Stimulated activated CD4-positive, alpha-beta T cell treated with anti-CD3 and anti-CD28 coated beads, Interleukin-1b, Interleukin-23, amount 100 ng/mL, for 24 hours (primary cell): ENCODE results near the gene THOC5.
"Not testable (repeated sequence)": the region's sequence is repeated elsewhere in the genome, so short reads cannot be mapped to it uniquely, and the experiment has no call there.

Experiments
- DNase-seq, 4 experiments: peaks; one replicate each; pipeline ENCODE4 v3.0.0-alpha.2; 2020; ENCODE audit warnings: low read depth in 4 of 4, low spot score in 1 of 4

The THOC5 gene

GRCh38 chr22:29511126-29511862 lies 42.3 kb downstream of the THOC5 start:
- no peak for DNase-seq

GRCh38 chr22:29510542-29510941 lies 43.0 kb downstream of the THOC5 start:
- no peak for DNase-seq

GRCh38 chr22:29509815-29510214 lies 43.7 kb downstream of the THOC5 start:
- no peak for DNase-seq

GRCh38 chr22:29509298-29509697 lies 44.3 kb downstream of the THOC5 start:
- DNase-seq: no peak

GRCh38 chr22:29503811-29504372 lies 49.7 kb downstream of the THOC5 start:
- DNase-seq: no peak

- no peak for DNase-seq
Measured at GRCh38 chr22:29499852-29500251, 53.7 kb downstream of the THOC5 start.

- DNase-seq: no peak
Measured at GRCh38 chr22:29493636-29494035, 59.9 kb downstream of the THOC5 start.

GRCh38 chr22:29491012-29491411 lies 62.5 kb downstream of the THOC5 start:
- DNase-seq: no peak

- DNase-seq: not testable (repeated sequence)
Measured at GRCh38 chr22:29489127-29489780, 64.3 kb downstream of the THOC5 start.

GRCh38 chr22:29487426-29487986 lies 66.1 kb downstream of the THOC5 start:
- no peak for DNase-seq

GRCh38 chr22:29485448-29485847 lies 68.1 kb downstream of the THOC5 start:
- no peak for DNase-seq

GRCh38 chr22:29484642-29485041 lies 68.9 kb downstream of the THOC5 start:
- no peak for DNase-seq

- no peak for DNase-seq
Measured at GRCh38 chr22:29483254-29483653, 70.3 kb downstream of the THOC5 start.

GRCh38 chr22:29482726-29483125 lies 70.8 kb downstream of the THOC5 start:
- no peak for DNase-seq

- DNase-seq: no peak
Measured at GRCh38 chr22:29482253-29482652, 71.3 kb downstream of the THOC5 start.

- DNase-seq: no peak
Measured at GRCh38 chr22:29481265-29482000, 72.1 kb downstream of the THOC5 start.

GRCh38 chr22:29480512-29481264 lies 72.9 kb downstream of the THOC5 start:
- DNase-seq: no peak

- DNase-seq: no peak
Measured at GRCh38 chr22:29480262-29480511, 73.4 kb downstream of the THOC5 start.

GRCh38 chr22:29479417-29480261 lies 73.9 kb downstream of the THOC5 start, which contains the start of gene NEFH:
Gene NEFH, plus strand, starts transcription at chr22:29480218. Its CDS starts 45 bp downstream, at chr22:29480263.
- no peak for DNase-seq
